H9 (cell line): Measurements from ENCODE around the gene DCAF10. TPM values are rescaled to one million over a fixed set of nuclear protein-coding genes. Genes with fewer than 3 reads are reported as not detected.
A peak's percentile ranks its signal among the peaks of the same experiment; 100 is the strongest.

Experiments
- DNase-seq: peaks from one replicate; pipeline ENCODE4 v3.0.0-alpha.2; 2017
- H2AFZ ChIP-seq: one replicate; pipeline ENCODE4 v1.6.1; 2013; ENCODE audit warnings: mild to moderate bottlenecking, low read length, control low read depth, moderate library complexity
- H2AK5ac ChIP-seq: 2 replicates; pipeline ENCODE4 v1.6.1; 2013; ENCODE audit warnings: low read length, control low read depth, mixed read lengths; ENCODE audit not compliant: insufficient read length
- H2BK120ac ChIP-seq: one replicate; pipeline ENCODE4 v1.6.1; 2013; ENCODE audit warnings: low read depth, mild to moderate bottlenecking, low read length, control low read depth, inconsistent platforms; ENCODE audit not compliant: poor library complexity, severe bottlenecking
- H2BK12ac ChIP-seq: 2 replicates; pipeline ENCODE4 v1.6.1; 2013; ENCODE audit warnings: low read length, control low read depth, mixed read lengths, low read depth; ENCODE audit not compliant: insufficient read length
- H2BK15ac ChIP-seq: 2 replicates; pipeline ENCODE4 v1.6.1; 2013; ENCODE audit warnings: low read depth, low read length, control low read depth
- H2BK20ac ChIP-seq: one replicate; pipeline ENCODE4 v1.6.1; 2013; ENCODE audit warnings: low read depth, mild to moderate bottlenecking, low read length, control low read depth, inconsistent platforms; ENCODE audit not compliant: poor library complexity, severe bottlenecking
- H2BK5ac ChIP-seq: 2 replicates; pipeline ENCODE4 v1.6.1; 2013; ENCODE audit warnings: low read length, control low read depth, mixed read lengths; ENCODE audit not compliant: insufficient read length
- H3K14ac ChIP-seq: 2 replicates; pipeline ENCODE4 v1.6.1; 2013; ENCODE audit warnings: low read length, control low read depth; ENCODE audit not compliant: insufficient read depth
- H3K18ac ChIP-seq: 2 replicates; pipeline ENCODE4 v1.6.1; 2013; ENCODE audit warnings: low read depth, mild to moderate bottlenecking, mixed read lengths, low read length, control low read depth; ENCODE audit not compliant: insufficient read length
- H3K23ac ChIP-seq: 2 replicates; pipeline ENCODE4 v1.6.1; 2013; ENCODE audit warnings: low read length, control low read depth, mixed read lengths, low read depth; ENCODE audit not compliant: insufficient read length
- H3K23me2 ChIP-seq: 2 replicates; pipeline ENCODE4 v1.6.1; 2013; ENCODE audit warnings: low read depth, mild to moderate bottlenecking, mixed read lengths, low read length, control low read depth; ENCODE audit not compliant: insufficient read length, poor library complexity, severe bottlenecking
- H3K27ac ChIP-seq: 2 replicates; pipeline ENCODE4 v1.5.1; 2013; ENCODE audit warnings: low read length, control low read depth, mixed read lengths, low read depth; ENCODE audit not compliant: insufficient read length
- H3K27me3 ChIP-seq: 2 replicates; pipeline ENCODE4 v1.6.1; 2013; ENCODE audit warnings: low read length, control low read depth, inconsistent platforms; ENCODE audit not compliant: insufficient read depth
- H3K4ac ChIP-seq: 2 replicates; pipeline ENCODE4 v1.6.1; 2013; ENCODE audit warnings: low read depth, mild to moderate bottlenecking, control low read depth, inconsistent platforms, low read length, moderate library complexity
- H3K4me1 ChIP-seq: 2 replicates; pipeline ENCODE4 v1.6.1; 2013; ENCODE audit warnings: low read length, control low read depth, inconsistent platforms; ENCODE audit not compliant: insufficient read depth
- H3K4me2 ChIP-seq: 2 replicates; pipeline ENCODE4 v1.6.1; 2013; ENCODE audit warnings: low read length, control low read depth, mixed read lengths; ENCODE audit not compliant: insufficient read length, insufficient read depth
- H3K56ac ChIP-seq: 2 replicates; pipeline ENCODE4 v1.6.1; 2013; ENCODE audit warnings: low read depth, mild to moderate bottlenecking, mixed read lengths, low read length, control low read depth; ENCODE audit not compliant: insufficient read length
- H3K79me1 ChIP-seq: 2 replicates; pipeline ENCODE4 v1.6.1; 2013; ENCODE audit warnings: low read depth, mild to moderate bottlenecking, moderate library complexity, low read length, control low read depth, inconsistent platforms; ENCODE audit not compliant: insufficient read depth, poor library complexity, severe bottlenecking
- H3K79me2 ChIP-seq: 2 replicates; pipeline ENCODE4 v1.6.1; 2013; ENCODE audit warnings: low read length, control low read depth, inconsistent platforms; ENCODE audit not compliant: insufficient read depth
- H3K9ac ChIP-seq: 2 replicates; pipeline ENCODE4 v1.6.1; 2013; ENCODE audit warnings: low read length, control low read depth, mixed read lengths; ENCODE audit not compliant: insufficient read length; ENCODE audit errors: extremely low read depth
- H3K9me3 ChIP-seq: one replicate; pipeline ENCODE4 v1.6.1; 2013; ENCODE audit warnings: low read depth, low read length, inconsistent platforms; ENCODE audit not compliant: control insufficient read depth
- H3T11ph ChIP-seq: one replicate; pipeline ENCODE4 v1.6.1; 2013; ENCODE audit warnings: mild to moderate bottlenecking, low read length, control low read depth, inconsistent platforms
- H4K20me1 ChIP-seq: one replicate; pipeline ENCODE4 v1.6.1; 2013; ENCODE audit not compliant: control insufficient read depth, insufficient read length, insufficient read depth
- H4K5ac ChIP-seq: 2 replicates; pipeline ENCODE4 v1.6.1; 2013; ENCODE audit warnings: low read depth, mild to moderate bottlenecking, mixed read lengths, low read length, control low read depth; ENCODE audit not compliant: insufficient read length
- H4K8ac ChIP-seq: replicated peaks from 2 replicates; pipeline ENCODE4 v1.6.1; 2013; ENCODE audit warnings: low read length, control low read depth, mixed read lengths, low read depth; ENCODE audit not compliant: insufficient read length
- H4K91ac ChIP-seq: 2 replicates; pipeline ENCODE4 v1.6.1; 2013; ENCODE audit warnings: low read depth, mild to moderate bottlenecking, moderate library complexity, mixed read lengths, low read length, control low read depth; ENCODE audit not compliant: insufficient read length
- H3K27ac Mint-ChIP-seq, 3 experiments: 2 replicates in 2 of 3; 3 replicates in 1 of 3; pipeline ENCODE4 v1.8.0; 2020 to 2021; ENCODE audit warnings: mixed read lengths in 3 of 3, mild to moderate bottlenecking in 1 of 3, moderate library complexity in 1 of 3
- H3K27me3 Mint-ChIP-seq: 2 replicates; pipeline ENCODE4 v1.8.0; 2021; ENCODE audit warnings: low read depth, mild to moderate bottlenecking, moderate library complexity, mixed read lengths
- H3K36me3 Mint-ChIP-seq, 3 experiments: 2 replicates in 2 of 3; 3 replicates in 1 of 3; pipeline ENCODE4 v1.8.0; 2020 to 2021; ENCODE audit warnings: low read depth in 3 of 3, mixed read lengths in 3 of 3; ENCODE audit not compliant: insufficient read depth in 1 of 3
- H3K4me1 Mint-ChIP-seq, 2 experiments: 2 replicates each; pipeline ENCODE4 v1.8.0; 2020; ENCODE audit warnings: mixed read lengths in 2 of 2
- H3K4me3 Mint-ChIP-seq, 2 experiments: 2 replicates in 1 of 2; 3 replicates in 1 of 2; pipeline ENCODE4 v1.8.0; 2020 to 2021; ENCODE audit warnings: mild to moderate bottlenecking in 2 of 2, mixed read lengths in 2 of 2, moderate library complexity in 1 of 2
- H3K9me3 Mint-ChIP-seq, 2 experiments: 2 replicates in 1 of 2; 3 replicates in 1 of 2; pipeline ENCODE4 v1.8.0; 2020; ENCODE audit warnings: mild to moderate bottlenecking in 2 of 2, mixed read lengths in 2 of 2, moderate library complexity in 1 of 2
- CTCF ChIP-seq: fragments of 200-600 bp; sonication (generic); conservative IDR thresholded peaks from 3 replicates; pipeline ENCODE4 v1.8.0; 2021; ENCODE audit warnings: antibody characterized with exemption, mild to moderate bottlenecking
- WGBS: extraction: QIAGEN DNeasy Blood & Tissue Kit; methylation state at CpG from one replicate; pipeline ENCODE4 v1.1.7; 2013; ENCODE audit warnings: missing lambda C conversion rate, low lambda C conversion rate, mixed read lengths; ENCODE audit not compliant: insufficient read length; ENCODE audit errors: extremely low coverage; 5-methylcytosine and 5-hydroxymethylcytosine counted together
- total RNA-seq: library from RNA; stranded (reverse); gene quantifications from 2 replicates; pipeline ENCODE4 v1.2.1, GENCODE V29; 2021

Gene DCAF10
- total RNA-seq, 1 experiment from 2014 or later = 13.4 TPM

DNA sequence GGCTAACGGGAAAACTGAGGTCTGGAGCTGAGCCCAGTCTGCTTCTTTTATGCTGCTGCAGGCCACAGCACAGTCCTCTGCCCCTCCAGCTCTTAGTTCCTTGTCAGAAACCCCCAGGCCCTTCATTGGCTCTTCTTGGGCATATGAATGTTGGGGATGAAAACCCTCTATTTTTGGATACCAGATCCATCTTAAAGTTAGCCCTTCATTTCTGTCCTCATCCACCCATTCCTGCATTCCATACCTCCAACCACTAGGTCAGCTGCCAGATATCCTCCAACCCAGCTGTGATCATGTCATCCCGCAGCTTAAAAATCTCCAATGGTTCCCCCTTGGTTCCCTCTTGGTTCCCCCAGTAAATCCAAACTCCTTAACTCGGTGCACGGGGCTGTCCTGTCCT lies 105.2 kb downstream of the DCAF10 start:
- Mint-ChIP-seq H3K27me3 (peaks cover 27% of the 10 kb centered on the region), H3K36me3 (peaks cover 0 to 2% (median 0%) of the 10 kb centered on the region in 3 experiments; a peak in 2 of 7 replicates), H3K27ac (no peak overlapping the region), H3K4me1 (peaks cover 18 to 19% of the 10 kb centered on the region in 2 experiments), H3K4me3 (peak overlapping the region; percentile 15 to 16; a peak in 3 of 5 replicates), H3K9me3 (no peaks in the 10 kb centered on the region)
- no peak overlapping the region for H2BK120ac ChIP-seq
- H3K9me3 ChIP-seq = no peaks in the 10 kb centered on the region
- no peak overlapping the region for H3K56ac ChIP-seq
- no peak overlapping the region for H2BK5ac ChIP-seq
- H4K5ac ChIP-seq = no peak overlapping the region
- H3K23me2 ChIP-seq = peaks cover 15% of the 10 kb centered on the region
- no peaks in the 10 kb centered on the region for H3K27me3 ChIP-seq
- H3K4me1 ChIP-seq = peaks cover 4% of the 10 kb centered on the region; the same call in 1 of the 2 replicates
- no peak overlapping the region for H2BK20ac ChIP-seq
- H4K8ac ChIP-seq = no peak overlapping the region
- H3K23ac ChIP-seq = no peak overlapping the region
- H2AK5ac ChIP-seq = no peak overlapping the region
- no peak overlapping the region for H3K9ac ChIP-seq
- H3T11ph ChIP-seq = no peak overlapping the region
- H2AFZ ChIP-seq = no peak overlapping the region
- H3K79me2 ChIP-seq = no peaks in the 10 kb centered on the region; the same call in 1 of the 2 replicates
- H3K4me2 ChIP-seq = no peak overlapping the region
- no peak overlapping the region for H2BK12ac ChIP-seq
- no peaks in the 10 kb centered on the region for H3K79me1 ChIP-seq
- TF ChIP-seq CTCF = no peak
- no peak overlapping the region for H4K91ac ChIP-seq
- H3K18ac ChIP-seq = no peak overlapping the region
- no peak overlapping the region for H3K27ac ChIP-seq
- no peak for DNase-seq
- H4K20me1 ChIP-seq = no peaks in the 10 kb centered on the region
- no CpG with 5 or more reads among the region's 4 CpGs for WGBS
- no peak overlapping the region for H3K14ac ChIP-seq
- no peak overlapping the region for H3K4ac ChIP-seq
- no peak overlapping the region for H2BK15ac ChIP-seq
